Activated CD4-positive, alpha-beta T cell treated with anti-CD3 and anti-CD28 coated beads, Interleukin-2, amount 10 ng/mL, durations not matched to agents 7 days and 5 days (primary cell): ENCODE results near the gene MYO1G. TPM values are rescaled to one million over a fixed set of nuclear protein-coding genes. Genes with fewer than 3 reads are reported as not detected.

Experiments used
- total RNA-seq, 2 experiments: library from RNA; stranded (reverse); gene quantifications; one replicate each; pipeline ENCODE4 v1.2.3, GENCODE V29; 2021

The MYO1G gene
- total RNA-seq, 2 experiments from 2014 or later: 414 to 457 TPM

Other genes starting within 250 kb of the MYO1G start
- 100 to 1,000 TPM in 1 of 2 experiments, 10 to 100 TPM in 1; 98.6 to 100 TPM for gene ZMIZ2, start 230.2 kb downstream of the MYO1G start, total RNA-seq
- gene PPIA, start 182.3 kb downstream of the MYO1G start, total RNA-seq: 1,000 to 10,000 TPM; 1,993 to 2,183 TPM
- gene H2AZ2, start 130.9 kb downstream of the MYO1G start, total RNA-seq: 100 to 1,000 TPM; 327 to 404 TPM
- 10 to 100 TPM; 22.9 to 24.1 TPM for gene PURB, start 93.5 kb downstream of the MYO1G start, total RNA-seq
- gene CCM2, start 21.2 kb upstream of the MYO1G start, total RNA-seq: 100 to 1,000 TPM; 134 TPM
- gene NACAD, start 110.0 kb upstream of the MYO1G start, total RNA-seq: not detected
- gene TBRG4, start 132.7 kb upstream of the MYO1G start, total RNA-seq: 100 to 1,000 TPM in 1 of 2 experiments, 10 to 100 TPM in 1; 98.9 to 102 TPM
- gene RAMP3, start 178.8 kb upstream of the MYO1G start, total RNA-seq: not detected